ENCODE data around the gene RPS6KA4. TPM values are rescaled to one million over a fixed set of nuclear protein-coding genes. Genes with fewer than 3 reads are reported as not detected.
A peak's percentile ranks its signal among the peaks of the same experiment; 100 is the strongest.

The RPS6KA4 gene
- total RNA-seq, 1 donor from 2014 or later, result 39.3 TPM

DNA sequence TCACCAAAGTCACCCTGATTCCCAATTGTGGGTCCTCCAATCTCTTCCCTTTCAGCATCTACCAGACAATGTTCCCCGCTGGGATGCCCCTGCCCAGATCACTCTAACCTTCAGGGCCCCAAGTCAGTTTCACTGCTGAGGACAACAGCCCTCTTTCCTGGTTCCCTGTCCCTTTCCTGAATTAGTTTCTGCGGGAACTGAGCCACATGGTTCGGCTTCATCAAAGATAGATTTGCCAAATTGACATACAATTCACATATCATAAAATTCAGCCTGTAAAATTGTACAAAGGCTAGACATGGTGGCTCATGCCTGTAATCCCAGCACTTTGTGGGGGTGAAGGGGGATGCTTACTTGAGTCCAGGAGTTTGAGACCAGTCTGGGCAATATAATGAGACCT, 31.0 kb upstream of the RPS6KA4 start:
- Histone ChIP-seq H3K4me1 (peaks cover 43% of the 10 kb centered on the region), H3K27me3 (no peaks in the 10 kb centered on the region), H3K36me3 (no peaks in the 10 kb centered on the region), H3K4me3 (no peak overlapping the region), H3K27ac (no peak overlapping the region), H3K9me3 (no peaks in the 10 kb centered on the region)
- intact Hi-C loops (cut with DNase I), result no loop called here
- TF ChIP-seq POLR2AphosphoS5 (IDR thresholded peaks at IDR 0.05; ENCODE audit: insufficient read depth in 1 of 2, low read depth in 1 of 2), result no peak
- TF ChIP-seq, protein P1, sequence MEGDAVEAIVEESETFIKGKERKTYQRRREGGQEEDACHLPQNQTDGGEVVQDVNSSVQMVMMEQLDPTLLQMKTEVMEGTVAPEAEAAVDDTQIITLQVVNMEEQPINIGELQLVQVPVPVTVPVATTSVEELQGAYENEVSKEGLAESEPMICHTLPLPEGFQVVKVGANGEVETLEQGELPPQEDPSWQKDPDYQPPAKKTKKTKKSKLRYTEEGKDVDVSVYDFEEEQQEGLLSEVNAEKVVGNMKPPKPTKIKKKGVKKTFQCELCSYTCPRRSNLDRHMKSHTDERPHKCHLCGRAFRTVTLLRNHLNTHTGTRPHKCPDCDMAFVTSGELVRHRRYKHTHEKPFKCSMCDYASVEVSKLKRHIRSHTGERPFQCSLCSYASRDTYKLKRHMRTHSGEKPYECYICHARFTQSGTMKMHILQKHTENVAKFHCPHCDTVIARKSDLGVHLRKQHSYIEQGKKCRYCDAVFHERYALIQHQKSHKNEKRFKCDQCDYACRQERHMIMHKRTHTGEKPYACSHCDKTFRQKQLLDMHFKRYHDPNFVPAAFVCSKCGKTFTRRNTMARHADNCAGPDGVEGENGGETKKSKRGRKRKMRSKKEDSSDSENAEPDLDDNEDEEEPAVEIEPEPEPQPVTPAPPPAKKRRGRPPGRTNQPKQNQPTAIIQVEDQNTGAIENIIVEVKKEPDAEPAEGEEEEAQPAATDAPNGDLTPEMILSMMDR (IDR thresholded peaks at IDR 0.05), result no peak
- no peak for TF ChIP-seq POLR2A (IDR thresholded peaks at IDR 0.05)
- DNase-seq (ENCODE audit: extremely low spot score in 2 of 2), result no peak

DNA sequence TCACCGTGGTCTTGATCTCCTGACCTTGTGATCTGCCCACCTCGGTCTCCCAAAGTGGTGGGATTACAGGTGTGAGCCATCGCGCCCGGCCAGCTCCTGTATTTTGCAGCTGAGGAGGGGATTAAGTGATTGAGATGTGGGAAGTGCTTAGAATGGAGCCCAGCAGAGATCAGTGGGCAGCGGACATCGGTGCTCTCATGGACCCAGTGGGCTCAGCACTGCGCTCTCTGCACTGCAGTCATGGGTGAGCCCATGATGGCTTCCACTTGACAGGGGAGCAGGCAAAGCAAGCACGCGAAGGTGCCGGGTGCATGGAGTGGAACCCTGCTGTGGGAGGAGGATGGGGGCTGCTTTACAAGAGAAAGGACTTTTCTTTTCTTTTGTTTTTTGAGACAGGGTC, 28.1 kb upstream of the RPS6KA4 start:
- no peak for TF ChIP-seq POLR2A (IDR thresholded peaks at IDR 0.05)
- no peak for TF ChIP-seq POLR2AphosphoS5 (IDR thresholded peaks at IDR 0.05; ENCODE audit: insufficient read depth in 1 of 2, low read depth in 1 of 2)
- TF ChIP-seq, protein P1 (IDR thresholded peaks at IDR 0.05), result no peak
- no peak for DNase-seq (ENCODE audit: extremely low spot score in 2 of 2)
- no peak overlapping the region for H3K27ac ChIP-seq
- peaks cover 34% of the 10 kb centered on the region for H3K4me1 ChIP-seq
- H3K4me3 ChIP-seq, result no peak overlapping the region
- H3K9me3 ChIP-seq, result no peaks in the 10 kb centered on the region
- H3K27me3 ChIP-seq, result no peaks in the 10 kb centered on the region
- intact Hi-C loops (cut with DNase I), result no loop called here
- H3K36me3 ChIP-seq, result no peaks in the 10 kb centered on the region

DNA sequence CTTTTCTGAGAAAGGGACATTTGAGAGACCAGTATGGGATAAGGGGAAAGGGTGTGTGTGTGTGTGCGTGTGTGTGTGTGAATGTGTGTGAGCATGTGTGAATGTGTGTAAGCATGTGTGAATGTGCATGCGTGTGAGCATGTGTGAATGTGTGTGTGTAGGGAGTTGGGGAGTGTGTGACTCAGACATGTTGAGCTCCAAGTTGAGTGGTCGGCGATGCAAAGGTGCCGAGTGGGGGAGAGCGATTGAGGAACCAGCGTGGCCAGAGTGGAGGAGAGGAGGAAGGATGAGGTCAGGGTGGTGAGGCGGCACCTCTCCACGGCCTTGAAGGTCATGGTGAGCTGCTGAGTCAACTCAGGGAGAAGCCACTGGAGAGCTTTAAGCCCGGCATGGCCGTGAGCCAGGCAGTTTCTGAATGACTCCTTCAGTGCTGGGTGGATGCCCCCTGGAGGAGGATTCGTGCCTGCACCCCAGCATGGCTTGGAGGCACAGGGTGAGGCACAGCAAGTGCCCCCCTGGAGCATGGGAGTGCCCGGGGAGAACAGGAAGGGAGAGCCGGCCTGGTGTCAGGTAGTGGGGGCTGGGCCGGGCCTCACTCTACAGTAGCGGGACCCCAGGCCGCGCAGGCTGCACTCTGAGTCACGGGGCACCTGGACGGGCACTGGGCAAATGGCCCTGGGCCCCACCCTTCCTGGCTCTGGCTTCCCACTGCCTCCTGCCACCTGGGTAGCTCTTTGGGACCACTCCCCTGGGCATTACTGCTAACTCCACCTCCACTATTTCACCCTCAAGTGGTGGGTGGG, 27.2 kb upstream of the RPS6KA4 start:
- peak overlapping the region; percentile 5 for H3K27ac ChIP-seq

DNA sequence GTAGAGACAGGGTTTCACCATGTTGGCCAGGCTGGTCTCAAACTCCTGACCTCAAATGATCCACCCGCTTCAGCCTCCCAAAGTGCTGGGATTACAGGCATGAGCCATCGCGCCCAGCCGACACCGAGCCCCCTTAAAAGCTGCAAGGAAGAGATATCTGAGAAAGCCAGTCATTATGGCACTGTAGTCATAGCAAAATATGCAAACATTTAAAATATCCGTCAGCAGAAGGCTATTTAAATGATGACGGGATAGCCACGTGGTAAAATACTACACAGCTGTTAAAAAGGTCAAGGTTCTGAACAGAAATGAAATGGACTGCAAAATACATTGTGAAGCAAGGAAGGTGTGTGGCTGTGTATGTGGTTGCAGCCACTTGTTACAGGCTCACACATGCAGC, 25.4 kb upstream of the RPS6KA4 start:
- H3K27ac ChIP-seq, result no peak overlapping the region
- no peak overlapping the region for H3K4me3 ChIP-seq
- H3K27me3 ChIP-seq, result no peaks in the 10 kb centered on the region
- no peaks in the 10 kb centered on the region for H3K9me3 ChIP-seq
- intact Hi-C loops (cut with DNase I), result no loop called here
- H3K36me3 ChIP-seq, result no peaks in the 10 kb centered on the region
- DNase-seq (ENCODE audit: extremely low spot score in 2 of 2), result no peak
- peaks cover 34% of the 10 kb centered on the region for H3K4me1 ChIP-seq
- TF ChIP-seq, protein P1 (IDR thresholded peaks at IDR 0.05), result no peak
- TF ChIP-seq POLR2A (IDR thresholded peaks at IDR 0.05) (no peak), POLR2AphosphoS5 (IDR thresholded peaks at IDR 0.05; ENCODE audit: insufficient read depth in 1 of 2, low read depth in 1 of 2) (no peak)

More for the DNA sequence above, 27.2 kb upstream of the RPS6KA4 start:
- intact Hi-C loops (cut with DNase I), result no loop called here
- H3K36me3 ChIP-seq, result no peaks in the 10 kb centered on the region
- TF ChIP-seq, protein P1 (IDR thresholded peaks at IDR 0.05), result peak in 2 of 3 experiments; percentile 27 to 39
- TF ChIP-seq POLR2A (IDR thresholded peaks at IDR 0.05) (no peak), POLR2AphosphoS5 (IDR thresholded peaks at IDR 0.05; ENCODE audit: insufficient read depth in 1 of 2, low read depth in 1 of 2) (peak; percentile 36 to 51)
- no peak for DNase-seq (ENCODE audit: extremely low spot score in 2 of 2)
- H3K4me1 ChIP-seq, result peaks cover 34% of the 10 kb centered on the region
- H3K4me3 ChIP-seq, result no peak overlapping the region
- H3K27me3 ChIP-seq, result no peaks in the 10 kb centered on the region
- H3K9me3 ChIP-seq, result no peaks in the 10 kb centered on the region

Measured in vagina (tissue), 2 donors.